GM12878 (cell line): Measurements from ENCODE around the gene FAM124B. TPM values are rescaled to one million over a fixed set of nuclear protein-coding genes. Genes with fewer than 3 reads are reported as not detected.

Source experiments
- ATAC-seq: fragments of 200-7000 bp; cut with Tn5 transposase; 3 replicates; pipeline ENCODE4 v1.9.1; 2020; ENCODE audit warnings: mild to moderate bottlenecking, moderate library complexity
- BruUV-seq: library from RNA; stranded (reverse); fragments of 400-500 nt; replicated peaks from 2 replicates; lab custom pipeline; 2021; lab: Mats Ljungman, UMichigan
- CTCF ChIA-PET: fragments of 300-600 bp; sonication (Branson Sonifier 250); formaldehyde crosslinking; extraction: SDS; loops from one replicate; lab custom pipeline; 2021; ENCODE audit warnings: inconsistent platforms; lab: Yijun Ruan, JAX
- POLR2A ChIA-PET: fragments of 350-600 bp; formaldehyde crosslinking; extraction: SDS; loops from one replicate; lab custom pipeline; 2021; ENCODE audit warnings: inconsistent platforms; lab: Charles Lee
- RAD21 ChIA-PET: fragments of 300-600 bp; sonication (Branson Sonifier 250); formaldehyde crosslinking; loops from one replicate; lab custom pipeline; 2023; ENCODE audit warnings: antibody characterized with exemption; ENCODE audit not compliant: unreplicated experiment; lab: Charles Lee
- SMC1A ChIA-PET: fragments of 300-600 bp; sonication (Branson Sonifier 250); formaldehyde crosslinking; loops from one replicate; lab custom pipeline; 2023; ENCODE audit not compliant: unreplicated experiment, uncharacterized antibody; lab: Charles Lee
- DNase-seq: peaks from one replicate; pipeline ENCODE4 v3.0.0-alpha.2; 2011; ENCODE audit warnings: low read depth, low spot score
- FAIRE-seq: peaks from 3 replicates; lab custom pipeline; 2011; peaks lifted over from hg19 to GRCh38; lab: Jason Lieb, UNC
- H2AFZ ChIP-seq: 2 replicates; pipeline ENCODE4 v1.6.0; 2011; ENCODE audit warnings: low read depth, low read length, control low read depth; ENCODE audit not compliant: control insufficient read depth
- H3K27ac ChIP-seq: 2 replicates; pipeline ENCODE4 v1.5.1; 2011; ENCODE audit warnings: control low read depth; ENCODE audit not compliant: control insufficient read depth, insufficient read depth
- H3K27me3 ChIP-seq, 2 experiments: replicated peaks in 1 of 2; 2 replicates each; pipeline versions ENCODE4 v1.6.0 to v1.6.1; 2011; ENCODE audit warnings: low read length in 1 of 2; ENCODE audit not compliant: control insufficient read depth in 2 of 2, insufficient read depth in 2 of 2
- H3K36me3 ChIP-seq, 2 experiments: 2 replicates each; pipeline ENCODE4 v1.5.1; 2011; ENCODE audit warnings: low read length in 1 of 2; ENCODE audit not compliant: control insufficient read depth in 2 of 2, insufficient read depth in 2 of 2
- H3K4me1 ChIP-seq: 2 replicates; pipeline ENCODE4 v1.6.1; 2011; ENCODE audit warnings: mild to moderate bottlenecking, low read length, moderate library complexity, mixed read lengths; ENCODE audit not compliant: control insufficient read depth, insufficient read depth
- H3K4me2 ChIP-seq: 2 replicates; pipeline ENCODE4 v1.6.0; 2011; ENCODE audit warnings: control low read depth; ENCODE audit not compliant: control insufficient read depth, insufficient read depth
- H3K4me3 ChIP-seq: fragments of 200-600 bp; sonication (generic); 2 replicates; pipeline ENCODE4 v1.5.1; 2016
- H3K79me2 ChIP-seq: 2 replicates; pipeline ENCODE4 v1.6.0; 2011; ENCODE audit warnings: low read length; ENCODE audit not compliant: control insufficient read depth, insufficient read depth
- H3K9ac ChIP-seq: 2 replicates; pipeline ENCODE4 v1.8.0; 2011; ENCODE audit warnings: low read length, control low read depth, mixed read lengths; ENCODE audit not compliant: control insufficient read depth, insufficient read depth
- H3K9me3 ChIP-seq: replicated peaks from 3 replicates; pipeline ENCODE4 v1.5.1; 2011; ENCODE audit warnings: mild to moderate bottlenecking, low read length; ENCODE audit not compliant: control insufficient read depth, insufficient read depth
- H4K20me1 ChIP-seq: 2 replicates; pipeline ENCODE4 v1.6.0; 2011; ENCODE audit not compliant: control insufficient read depth, insufficient read depth
- IRF4 ChIP-seq: IDR thresholded peaks from 2 replicates; pipeline ENCODE4 v1.6.1; 2011; ENCODE audit warnings: low read depth, low read length
- JUNB ChIP-seq: IDR thresholded peaks from 2 replicates; pipeline ENCODE4 v1.6.1; 2016; ENCODE audit warnings: antibody characterized with exemption, mild to moderate bottlenecking
- NR2F1 ChIP-seq: fragments of 450-650 bp; conservative IDR thresholded peaks from 2 replicates; pipeline ENCODE4 v1.6.1; 2017; ENCODE audit warnings: mild to moderate bottlenecking
- PML ChIP-seq: IDR thresholded peaks from 2 replicates; pipeline ENCODE4 v1.6.1; 2012; ENCODE audit warnings: low read length, inconsistent platforms
- YBX1 ChIP-seq: fragments of 450-650 bp; IDR thresholded peaks from 2 replicates; pipeline ENCODE4 v1.6.1; 2016; ENCODE audit warnings: antibody characterized with exemption
- ZBTB40 ChIP-seq: fragments of 450-650 bp; IDR thresholded peaks from 2 replicates; pipeline ENCODE4 v1.6.1; 2016; ENCODE audit warnings: mild to moderate bottlenecking, moderate library complexity, borderline replicate concordance
- WGBS: methylation state at CpG from one replicate; pipeline ENCODE4 v1.1.6; 2016; ENCODE audit warnings: low lambda C conversion rate; ENCODE audit not compliant: insufficient replicate concordance, insufficient coverage; ENCODE audit errors: missing lambda C conversion rate; 5-methylcytosine and 5-hydroxymethylcytosine counted together
- in situ Hi-C: fragments of 300-500 bp; cut with MboI; formaldehyde crosslinking; loops from 9 replicates; pipeline ENCODE4 v1.14.3; 2018; ENCODE audit warnings: mixed read lengths
- intact Hi-C: fragments of 100-400 bp; cut with micrococcal nuclease; formaldehyde crosslinking; loops from one replicate; pipeline ENCODE4 v1.14.2; 2022; ENCODE audit not compliant: unreplicated experiment
- polyA plus RNA-seq, 11 experiments: library from polyadenylated mRNA; depleted of rRNA in 4 of 11; unstranded in 6 of 11; stranded (reverse) in 5 of 11; fragments of >200 nt; fragmentation: Nextera tagmentation in 4 of 11; fragmentation: Illumina TruSeq in 1 of 11; extraction: Ambion mirVana in 4 of 11; extraction: Trizol in 1 of 11; gene quantifications; 1 replicate in 1 of 11; 2 replicates in 10 of 11; pipeline versions ENCODE4 v1.2.1 to v1.2.3, GENCODE V29; 2011 to 2016; ENCODE audit warnings: inconsistent platforms in 2 of 11, missing spikeins in 2 of 11, low read depth in 1 of 11
- total RNA-seq, 4 experiments: library from RNA; depleted of rRNA in 3 of 4; stranded (reverse); fragments of >200 nt in 3 of 4; fragmentation: Illumina TruSeq in 1 of 4; extraction: Trizol in 1 of 4; gene quantifications; 2 replicates each; pipeline versions ENCODE4 v1.2.1 to v1.2.3, GENCODE V29; 2013 to 2021
- TF ChIP-seq, protein P1 (sequence below): fragments of 450-650 bp; IDR thresholded peaks from 2 replicates; pipeline ENCODE4 v1.6.1; 2018; ENCODE audit warnings: mild to moderate bottlenecking, low read depth, moderate library complexity; ENCODE audit not compliant: partially characterized antibody

FAM124B gene
- total and polyA plus RNA-seq, 10 of the 15 experiments (the other 5 are each of a cell fraction or from before 2014, with no cell fraction given): not detected

GRCh38 chr2:224429441-224429810 is 27.5 kb upstream of the FAM124B start:
- POLR2A ChIA-PET: no interaction called here
- no TSS peak for BruUV-seq
- no peaks in the 10 kb centered on the region for H3K79me2 ChIP-seq

More at GRCh38 chr2:224429441-224429810, 27.5 kb upstream of the FAM124B start:
- Histone ChIP-seq H3K9ac (no peak overlapping the region), H3K4me2 (no peak overlapping the region), H4K20me1 (no peaks in the 10 kb centered on the region), H3K27ac (no peak overlapping the region), H3K36me3 (no peaks in the 10 kb centered on the region), H3K4me3 (no peak overlapping the region), H2AFZ (no peak overlapping the region), H3K4me1 (no peaks in the 10 kb centered on the region), H3K9me3 (no peaks in the 10 kb centered on the region), H3K27me3 (no peaks in the 10 kb centered on the region; a peak in 1 of 4 replicates)
- ChIA-PET CTCF (no interaction called here), SMC1A (no interaction called here), RAD21 (no interaction called here)
- in situ Hi-C loops: no loop called here
- TF ChIP-seq, protein P1, sequence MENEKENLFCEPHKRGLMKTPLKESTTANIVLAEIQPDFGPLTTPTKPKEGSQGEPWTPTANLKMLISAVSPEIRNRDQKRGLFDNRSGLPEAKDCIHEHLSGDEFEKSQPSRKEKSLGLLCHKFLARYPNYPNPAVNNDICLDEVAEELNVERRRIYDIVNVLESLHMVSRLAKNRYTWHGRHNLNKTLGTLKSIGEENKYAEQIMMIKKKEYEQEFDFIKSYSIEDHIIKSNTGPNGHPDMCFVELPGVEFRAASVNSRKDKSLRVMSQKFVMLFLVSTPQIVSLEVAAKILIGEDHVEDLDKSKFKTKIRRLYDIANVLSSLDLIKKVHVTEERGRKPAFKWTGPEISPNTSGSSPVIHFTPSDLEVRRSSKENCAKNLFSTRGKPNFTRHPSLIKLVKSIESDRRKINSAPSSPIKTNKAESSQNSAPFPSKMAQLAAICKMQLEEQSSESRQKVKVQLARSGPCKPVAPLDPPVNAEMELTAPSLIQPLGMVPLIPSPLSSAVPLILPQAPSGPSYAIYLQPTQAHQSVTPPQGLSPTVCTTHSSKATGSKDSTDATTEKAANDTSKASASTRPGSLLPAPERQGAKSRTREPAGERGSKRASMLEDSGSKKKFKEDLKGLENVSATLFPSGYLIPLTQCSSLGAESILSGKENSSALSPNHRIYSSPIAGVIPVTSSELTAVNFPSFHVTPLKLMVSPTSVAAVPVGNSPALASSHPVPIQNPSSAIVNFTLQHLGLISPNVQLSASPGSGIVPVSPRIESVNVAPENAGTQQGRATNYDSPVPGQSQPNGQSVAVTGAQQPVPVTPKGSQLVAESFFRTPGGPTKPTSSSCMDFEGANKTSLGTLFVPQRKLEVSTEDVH: no peak
- TF ChIP-seq YBX1 (no peak), IRF4 (no peak), PML (no peak), ZBTB40 (no peak), JUNB (no peak), NR2F1 (no peak)
- DNase-seq (no peak), ATAC-seq (no peak), FAIRE-seq (no peak)
- intact Hi-C loops: no loop called here
- WGBS: 31% methylated on average over 2 of the region's 2 CpGs
